Activated CD4-positive, alpha-beta memory T cell treated with anti-CD3 and anti-CD28 coated beads for 36 hours (primary cell): Measurements from ENCODE around the gene CECR2. TPM values are rescaled to one million over a fixed set of nuclear protein-coding genes. Genes with fewer than 3 reads are reported as not detected.

Experiments
- CTCF ChIA-PET: fragments of 350-600 bp; sonication (Branson Sonifier 250); formaldehyde crosslinking; loops from one replicate; lab custom pipeline; 2021; ENCODE audit warnings: antibody characterized with exemption, inconsistent platforms; lab: Charles Lee
- POLR2A ChIA-PET: fragments of 350-600 bp; sonication (Branson Sonifier 250); formaldehyde crosslinking; loops from one replicate; lab custom pipeline; 2021; ENCODE audit warnings: antibody characterized with exemption; lab: Charles Lee
- DNase-seq: peaks from one replicate; pipeline ENCODE4 v3.0.0-alpha.2; 2020
- H3K27ac Mint-ChIP-seq: one replicate; pipeline ENCODE4 v1.8.0; 2021; ENCODE audit warnings: mixed read lengths
- H3K27me3 Mint-ChIP-seq: one replicate; pipeline ENCODE4 v1.8.0; 2021; ENCODE audit warnings: mixed read lengths
- H3K36me3 Mint-ChIP-seq: one replicate; pipeline ENCODE4 v1.8.0; 2021; ENCODE audit warnings: mixed read lengths
- H3K4me1 Mint-ChIP-seq: one replicate; pipeline ENCODE4 v1.8.0; 2021; ENCODE audit warnings: low read depth, mixed read lengths
- H3K4me3 Mint-ChIP-seq: one replicate; pipeline ENCODE4 v1.8.0; 2021; ENCODE audit warnings: mild to moderate bottlenecking, mixed read lengths
- H3K9me3 Mint-ChIP-seq: one replicate; pipeline ENCODE4 v1.8.0; 2021; ENCODE audit warnings: mixed read lengths
- intact Hi-C: fragments of 100-400 bp; cut with micrococcal nuclease; formaldehyde crosslinking; loops from one replicate; pipeline ENCODE4 v1.15.1; 2023
- total RNA-seq, 2 experiments: library from RNA; stranded (reverse); gene quantifications; one replicate each; pipeline ENCODE4 v1.2.3, GENCODE V29; 2021

CECR2 gene
- total RNA-seq = not detected

GRCh38 chr22:17369439-17370025, at the start of gene CECR2:
Gene CECR2 (plus strand): TSS chr22:17369460. CDS start chr22:17369784, 324 bp downstream.
- intact Hi-C loops = loop anchor here (5.0 kb wide), 1 partner anchor 147 kb away; no protein-coding TSS in a partner anchor
- H3K27me3 Mint-ChIP-seq = peaks cover 53% of the 10 kb centered on the region
- no peaks in the 10 kb centered on the region for H3K9me3 Mint-ChIP-seq
- POLR2A ChIA-PET = no interaction called here
- H3K4me3 Mint-ChIP-seq = peak within 1 kb of the TSS; percentile 55
- no peaks in the 10 kb centered on the region for H3K36me3 Mint-ChIP-seq
- DNase-seq = peak; percentile 27
- H3K4me1 Mint-ChIP-seq = peaks cover 22% of the 10 kb centered on the region
- CTCF ChIA-PET = interaction anchor here (2.3 kb wide), 1 partner anchor 198 kb away, joined by 7 read pairs; no protein-coding TSS in a partner anchor
- no peak within 1 kb of the TSS for H3K27ac Mint-ChIP-seq

GRCh38 chr22:17319546-17319945, 49.7 kb upstream of the CECR2 start:
- Mint-ChIP-seq H3K36me3 (no peaks in the 10 kb centered on the region), H3K27ac (no peak overlapping the region), H3K9me3 (no peaks in the 10 kb centered on the region), H3K4me1 (no peaks in the 10 kb centered on the region), H3K27me3 (no peaks in the 10 kb centered on the region), H3K4me3 (no peak overlapping the region)
- intact Hi-C loops = loop anchor here (5.0 kb wide), 1 partner anchor 37 kb away; no protein-coding TSS in a partner anchor
- POLR2A ChIA-PET = no interaction called here
- no peak for DNase-seq
- CTCF ChIA-PET = interaction anchor here (1.1 kb wide), 1 partner anchor 148 kb away, joined by 4 read pairs; no protein-coding TSS in a partner anchor

GRCh38 chr22:17322511-17322910, 46.7 kb upstream of the CECR2 start:
- no peak for DNase-seq
- CTCF ChIA-PET = no interaction called here
- no peak overlapping the region for H3K4me3 Mint-ChIP-seq
- H3K36me3 Mint-ChIP-seq = no peaks in the 10 kb centered on the region
- no peaks in the 10 kb centered on the region for H3K27me3 Mint-ChIP-seq
- H3K27ac Mint-ChIP-seq = no peak overlapping the region
- intact Hi-C loops = no loop called here
- POLR2A ChIA-PET = no interaction called here
- H3K4me1 Mint-ChIP-seq = no peaks in the 10 kb centered on the region
- no peaks in the 10 kb centered on the region for H3K9me3 Mint-ChIP-seq

- DNase-seq = no peak
- Mint-ChIP-seq H3K4me1 (no peaks in the 10 kb centered on the region), H3K27ac (no peak overlapping the region), H3K27me3 (no peaks in the 10 kb centered on the region), H3K9me3 (no peaks in the 10 kb centered on the region), H3K36me3 (no peaks in the 10 kb centered on the region), H3K4me3 (no peak overlapping the region)
- ChIA-PET CTCF (no interaction called here), POLR2A (no interaction called here)
- intact Hi-C loops = no loop called here
These were observed 37.6 kb upstream of the CECR2 start for GRCh38 chr22:17331690-17332089.

DNA sequence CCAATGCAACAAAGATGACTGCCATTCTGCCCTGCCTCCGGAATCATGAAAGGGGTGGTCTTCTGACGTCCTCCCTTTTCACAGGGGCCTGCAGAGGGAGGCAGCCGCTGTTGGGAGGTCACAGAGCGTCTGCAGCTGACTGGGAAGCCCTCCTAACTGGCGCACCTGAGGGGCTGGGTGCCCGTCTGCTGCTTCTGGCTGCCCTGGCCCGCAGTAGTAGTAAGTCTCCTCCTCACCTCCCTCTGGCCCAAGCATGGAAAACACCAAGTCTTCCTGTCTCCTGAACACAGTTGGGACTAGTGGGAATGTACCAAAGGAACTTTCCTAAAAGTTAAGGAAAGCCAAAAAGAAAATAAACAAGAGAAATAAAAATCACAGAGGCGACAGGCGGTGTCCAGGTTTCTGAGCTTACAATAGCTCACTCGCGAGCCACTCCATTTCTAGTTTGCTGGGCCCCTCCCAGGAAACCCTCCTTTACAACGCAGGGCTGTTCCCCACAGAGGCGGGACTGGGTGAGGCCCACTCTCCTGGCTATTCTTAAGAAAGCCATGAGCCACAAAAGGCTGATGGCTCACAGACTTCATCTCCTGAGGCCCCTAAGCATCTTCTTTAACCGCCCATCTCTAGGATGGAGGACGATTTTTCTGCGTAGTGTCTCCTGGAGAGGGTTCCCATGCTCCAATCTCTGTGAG, 37.0 kb upstream of the CECR2 start:
- ChIA-PET POLR2A (no interaction called here), CTCF (no interaction called here)
- Mint-ChIP-seq H3K9me3 (no peaks in the 10 kb centered on the region), H3K4me3 (no peak overlapping the region), H3K4me1 (no peaks in the 10 kb centered on the region), H3K27me3 (no peaks in the 10 kb centered on the region), H3K36me3 (no peaks in the 10 kb centered on the region), H3K27ac (no peak overlapping the region)
- no peak for DNase-seq
- intact Hi-C loops = no loop called here

- POLR2A ChIA-PET = no interaction called here
- no peak overlapping the region for H3K4me3 Mint-ChIP-seq
- H3K9me3 Mint-ChIP-seq = no peaks in the 10 kb centered on the region
- no peak overlapping the region for H3K27ac Mint-ChIP-seq
- intact Hi-C loops = no loop called here
- CTCF ChIA-PET = interaction anchor here (2.0 kb wide), 1 partner anchor 162 kb away, joined by 7 read pairs; no protein-coding TSS in a partner anchor
- H3K27me3 Mint-ChIP-seq = peaks cover 3% of the 10 kb centered on the region
- no peak for DNase-seq
- H3K4me1 Mint-ChIP-seq = no peaks in the 10 kb centered on the region
- H3K36me3 Mint-ChIP-seq = no peaks in the 10 kb centered on the region
These were observed 35.2 kb upstream of the CECR2 start for GRCh38 chr22:17334059-17334458.

DNA sequence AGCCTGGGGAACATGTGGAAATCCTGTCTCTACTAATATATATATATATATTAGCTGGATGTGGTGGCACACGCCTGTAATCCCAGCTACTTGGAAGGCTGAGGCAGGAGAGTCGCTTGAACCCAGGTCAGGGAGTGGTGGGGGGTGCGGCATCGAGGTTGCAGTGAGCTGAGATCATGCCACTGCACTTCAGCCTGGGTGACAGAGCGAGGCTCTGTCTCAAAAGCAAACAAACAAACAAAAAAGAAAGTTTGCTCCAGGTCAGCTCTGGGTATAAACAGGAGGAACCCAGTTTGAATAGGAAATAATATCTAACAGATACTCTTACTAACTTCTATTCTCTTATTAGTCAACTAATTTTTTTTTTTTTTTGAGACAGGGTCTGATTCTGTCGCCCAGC, 34.3 kb upstream of the CECR2 start:
- intact Hi-C loops = no loop called here
- H3K4me3 Mint-ChIP-seq = no peak overlapping the region
- H3K36me3 Mint-ChIP-seq = no peaks in the 10 kb centered on the region
- CTCF ChIA-PET = interaction anchor here (0.6 to 2.0 kb wide), 2 partner anchors 20 to 163 kb away, joined by 4 to 7 read pairs; no protein-coding TSS in a partner anchor
- peaks cover 5% of the 10 kb centered on the region for H3K27me3 Mint-ChIP-seq
- no peak for DNase-seq
- H3K9me3 Mint-ChIP-seq = no peaks in the 10 kb centered on the region
- POLR2A ChIA-PET = no interaction called here
- H3K4me1 Mint-ChIP-seq = no peaks in the 10 kb centered on the region
- no peak overlapping the region for H3K27ac Mint-ChIP-seq

- POLR2A ChIA-PET = no interaction called here
- DNase-seq = no peak
- no peak overlapping the region for H3K27ac Mint-ChIP-seq
- H3K36me3 Mint-ChIP-seq = no peaks in the 10 kb centered on the region
- no peaks in the 10 kb centered on the region for H3K4me1 Mint-ChIP-seq
- H3K27me3 Mint-ChIP-seq = peaks cover 5% of the 10 kb centered on the region
- no peaks in the 10 kb centered on the region for H3K9me3 Mint-ChIP-seq
- no peak overlapping the region for H3K4me3 Mint-ChIP-seq
- CTCF ChIA-PET = no interaction called here
- intact Hi-C loops = no loop called here
These were observed 33.2 kb upstream of the CECR2 start for GRCh38 chr22:17336061-17336460.

- Mint-ChIP-seq H3K36me3 (no peaks in the 10 kb centered on the region), H3K27ac (no peak overlapping the region), H3K9me3 (no peaks in the 10 kb centered on the region), H3K4me3 (no peak overlapping the region), H3K4me1 (no peaks in the 10 kb centered on the region), H3K27me3 (peaks cover 5% of the 10 kb centered on the region)
- intact Hi-C loops = no loop called here
- ChIA-PET CTCF (interaction anchor here (1.5 kb wide), 1 partner anchor 165 kb away, joined by 5 read pairs; no protein-coding TSS in a partner anchor), POLR2A (no interaction called here)
- DNase-seq = no peak
These were observed 31.6 kb upstream of the CECR2 start for GRCh38 chr22:17337639-17338038.

DNA sequence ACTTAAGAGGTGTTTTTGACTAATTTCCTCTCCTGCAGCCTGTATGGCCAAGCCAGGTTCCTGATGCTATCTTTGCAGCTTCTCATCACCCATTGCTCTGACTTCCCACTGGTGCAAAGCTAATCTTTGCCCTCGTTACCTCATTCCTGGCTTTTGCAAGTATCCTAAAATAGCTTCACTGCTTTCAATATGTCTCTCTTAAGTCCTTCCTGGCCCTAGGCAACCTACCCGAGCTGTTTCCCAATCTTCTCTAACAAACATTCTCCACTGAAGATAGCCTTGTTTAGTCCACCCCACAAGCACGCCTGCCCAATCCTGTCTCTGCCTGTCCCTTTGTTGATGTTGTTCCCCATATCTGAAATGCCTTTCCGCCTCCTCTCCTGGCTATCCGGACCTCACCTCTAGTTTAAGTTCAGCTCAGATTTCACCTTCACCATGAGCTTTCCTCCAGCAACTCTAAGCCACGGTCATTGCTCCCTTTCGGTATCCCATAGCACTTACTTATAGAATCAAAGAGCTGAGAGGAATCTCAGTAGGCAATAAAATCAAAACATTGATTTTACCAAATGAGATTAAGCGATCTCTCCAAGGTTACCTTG, 30.1 kb upstream of the CECR2 start:
- H3K27me3 Mint-ChIP-seq = peaks cover 5% of the 10 kb centered on the region
- CTCF ChIA-PET = interaction anchor here (0.8 to 1.1 kb wide), 2 partner anchors 134 to 167 kb away, joined by 3 read pairs; no protein-coding TSS in a partner anchor

GRCh38 chr22:17342361-17342760, 26.9 kb upstream of the CECR2 start:
- no peak for DNase-seq
- Mint-ChIP-seq H3K36me3 (no peaks in the 10 kb centered on the region), H3K4me1 (no peaks in the 10 kb centered on the region), H3K27me3 (peaks cover 7% of the 10 kb centered on the region), H3K4me3 (no peak overlapping the region), H3K9me3 (no peaks in the 10 kb centered on the region), H3K27ac (no peak overlapping the region)
- intact Hi-C loops = no loop called here
- ChIA-PET POLR2A (no interaction called here), CTCF (no interaction called here)

More for the DNA sequence above, 30.1 kb upstream of the CECR2 start:
- no peak for DNase-seq
- no peak overlapping the region for H3K4me3 Mint-ChIP-seq
- no peaks in the 10 kb centered on the region for H3K9me3 Mint-ChIP-seq
- no peaks in the 10 kb centered on the region for H3K36me3 Mint-ChIP-seq
- intact Hi-C loops = no loop called here
- H3K27ac Mint-ChIP-seq = no peak overlapping the region
- H3K4me1 Mint-ChIP-seq = no peaks in the 10 kb centered on the region
- POLR2A ChIA-PET = no interaction called here

DNA sequence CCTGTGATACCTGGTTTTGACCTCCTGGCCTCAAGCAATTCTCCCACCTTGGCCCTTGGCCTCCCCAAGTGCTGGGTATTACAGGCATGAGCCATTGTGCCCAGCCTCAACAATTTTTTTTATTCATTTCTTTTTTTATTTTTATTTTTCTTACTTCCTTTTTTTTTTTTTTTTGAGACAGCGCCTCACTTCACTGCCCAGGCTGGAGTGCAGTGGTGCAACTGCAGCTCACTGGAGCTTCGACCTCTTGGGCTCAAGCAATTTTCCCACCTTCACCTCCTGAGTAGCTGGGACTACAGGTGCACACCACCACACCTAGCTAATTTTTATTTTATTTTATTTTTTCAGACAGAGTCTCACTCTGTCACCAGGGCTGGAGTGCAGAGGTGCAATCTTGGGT, 25.5 kb upstream of the CECR2 start:
- Mint-ChIP-seq H3K36me3 (no peaks in the 10 kb centered on the region), H3K4me3 (no peak overlapping the region), H3K4me1 (no peaks in the 10 kb centered on the region), H3K9me3 (no peaks in the 10 kb centered on the region), H3K27me3 (peaks cover 8% of the 10 kb centered on the region), H3K27ac (no peak overlapping the region)
- intact Hi-C loops = no loop called here
- no peak for DNase-seq
- POLR2A ChIA-PET = no interaction called here
- CTCF ChIA-PET = no interaction called here
